K562 (cell line): Measurements from ENCODE around the gene SOX6. TPM values are rescaled to one million over a fixed set of nuclear protein-coding genes. Genes with fewer than 3 reads are reported as not detected.

ENCODE experiments used
- ATAC-seq: fragments of 200-7000 bp; cut with Tn5 transposase; 3 replicates; pipeline ENCODE4 v1.9.1; 2020; ENCODE audit warnings: moderate library complexity
- BruUV-seq: library from RNA; stranded (reverse); fragments of 400-500 nt; replicated peaks from 2 replicates; lab custom pipeline; 2021; lab: Mats Ljungman, UMichigan
- CTCF ChIA-PET: fragments of 300-600 bp; formaldehyde crosslinking; extraction: SDS; loops from one replicate; lab custom pipeline; 2021; ENCODE audit warnings: low intra/inter-chr PET ratio; lab: Yijun Ruan, JAX
- POLR2A ChIA-PET: fragments of 300-600, 350-650 bp; sonication (Branson Sonifier 250); formaldehyde crosslinking; extraction: SDS; loops from one replicate; lab custom pipeline; 2021; ENCODE audit warnings: antibody characterized with exemption, inconsistent platforms; lab: Yijun Ruan, JAX
- DNase-seq, 4 experiments: peaks; one replicate each; pipeline versions ENCODE4 v3.0.0 to v3.0.0-alpha.2; 2011 to 2018; ENCODE audit warnings: low spot score in 3 of 4, mixed read lengths in 3 of 4; ENCODE audit errors: extremely low read depth in 1 of 4
- FAIRE-seq: peaks from 2 replicates; lab custom pipeline; 2011; peaks lifted over from hg19 to GRCh38; lab: Jason Lieb, UNC
- H2AFZ ChIP-seq: 2 replicates; pipeline ENCODE4 v1.6.0; 2011; ENCODE audit warnings: low read depth, low read length, control low read depth, inconsistent platforms
- H3K27ac ChIP-seq: fragments of 200-600 bp; 3 replicates; pipeline ENCODE4 v1.8.0; 2011; ENCODE audit warnings: low read depth, mild to moderate bottlenecking, control low read depth, inconsistent platforms, low read length, moderate library complexity, mixed read lengths; ENCODE audit errors: extremely low read depth
- H3K27me3 ChIP-seq, 2 experiments: fragments of 300-600 bp in 1 of 2; 2 replicates in 1 of 2; 3 replicates in 1 of 2; pipeline versions ENCODE4 v1.6.0 to v1.8.0; 2011; ENCODE audit warnings: inconsistent platforms in 2 of 2, low read length in 2 of 2, mild to moderate bottlenecking in 1 of 2, mixed read lengths in 1 of 2, moderate library complexity in 1 of 2; ENCODE audit not compliant: control insufficient read depth in 2 of 2, insufficient read depth in 2 of 2
- H3K36me3 ChIP-seq: fragments of 300-600 bp; 3 replicates; pipeline ENCODE4 v1.8.0; 2011; ENCODE audit warnings: mild to moderate bottlenecking, low read length, inconsistent platforms; ENCODE audit not compliant: control insufficient read depth, insufficient read depth
- H3K4me1 ChIP-seq, 2 experiments: fragments of 200-600 bp in 1 of 2; replicated peaks in 1 of 2; 2 replicates in 1 of 2; 3 replicates in 1 of 2; pipeline versions ENCODE4 v1.5.1 to v1.8.0; 2011; ENCODE audit warnings: inconsistent platforms in 2 of 2, low read length in 2 of 2, mild to moderate bottlenecking in 1 of 2, mixed read lengths in 1 of 2, moderate library complexity in 1 of 2; ENCODE audit not compliant: control insufficient read depth in 2 of 2, insufficient read depth in 2 of 2
- H3K4me2 ChIP-seq: 2 replicates; pipeline ENCODE4 v1.6.1; 2011; ENCODE audit warnings: low read length, control low read depth, inconsistent platforms, mixed read lengths; ENCODE audit not compliant: insufficient read depth
- H3K4me3 ChIP-seq: fragments of 200-600 bp; sonication (generic), shearing (Covaris generic); 2 replicates; pipeline ENCODE4 v1.5.1; 2016; ENCODE audit warnings: control low read depth, inconsistent platforms
- H3K79me2 ChIP-seq: fragments of 200-600 bp; 3 replicates; pipeline ENCODE4 v1.8.0; 2011; ENCODE audit warnings: low read length, inconsistent platforms; ENCODE audit not compliant: control insufficient read depth, insufficient read depth
- H3K9ac ChIP-seq, 2 experiments: 2 replicates each; pipeline versions ENCODE4 v1.6.0 to v1.6.1; 2011; ENCODE audit warnings: low read depth in 2 of 2, low read length in 2 of 2, control low read depth in 1 of 2, inconsistent platforms in 1 of 2, mild to moderate bottlenecking in 1 of 2, mixed read lengths in 1 of 2; ENCODE audit not compliant: insufficient read depth in 1 of 2
- H3K9me1 ChIP-seq: one replicate; pipeline ENCODE4 v1.6.0; 2011; ENCODE audit warnings: inconsistent platforms, mild to moderate bottlenecking, low read length, moderate library complexity; ENCODE audit not compliant: control insufficient read depth, insufficient read depth
- H3K9me3 ChIP-seq: replicated peaks from 2 replicates; pipeline ENCODE4 v1.5.1; 2011; ENCODE audit warnings: low read depth, low read length, inconsistent platforms; ENCODE audit not compliant: control insufficient read depth, insufficient read depth
- H4K20me1 ChIP-seq: replicated peaks from 2 replicates; pipeline ENCODE4 v1.6.1; 2011; ENCODE audit warnings: low read length, inconsistent platforms, mixed read lengths; ENCODE audit not compliant: control insufficient read depth, insufficient read depth
- CBX8 ChIP-seq: fragments of 200-600 bp; sonication (generic); IDR thresholded peaks from 2 replicates; pipeline ENCODE4 v1.6.1; 2012; ENCODE audit warnings: borderline replicate concordance, mixed run types, low read depth, mild to moderate bottlenecking, moderate library complexity, mixed read lengths, low read length, control low read depth, inconsistent platforms; ENCODE audit not compliant: poor library complexity, severe bottlenecking; ENCODE audit errors: extremely low read depth
- CEBPB ChIP-seq: fragments of 450-650 bp; IDR thresholded peaks from 2 replicates; pipeline ENCODE4 v1.6.1; 2016; ENCODE audit warnings: missing genetic modification characterization, missing compliant biosample characterization
- CHD2 ChIP-seq: IDR thresholded peaks from 2 replicates; pipeline ENCODE4 v1.6.1; 2011; ENCODE audit warnings: low read depth, low read length
- DACH1 ChIP-seq: fragments of 450-650 bp; IDR thresholded peaks from 2 replicates; pipeline ENCODE4 v1.6.1; 2018; ENCODE audit not compliant: partially characterized antibody
- E2F6 ChIP-seq, 2 experiments: IDR thresholded peaks; 2 replicates each; pipeline ENCODE4 v1.6.1; 2011; ENCODE audit warnings: borderline replicate concordance in 1 of 2, control low read depth in 1 of 2, low read depth in 1 of 2, low read length in 1 of 2, mild to moderate bottlenecking in 1 of 2, mixed read lengths in 1 of 2, moderate library complexity in 1 of 2; ENCODE audit not compliant: insufficient read depth in 1 of 2, insufficient read length in 1 of 2, poor library complexity in 1 of 2, severe bottlenecking in 1 of 2; ENCODE audit errors: extremely low read depth in 1 of 2
- HIVEP1 ChIP-seq: fragments of 250-450 bp; sonication (Bioruptor Pico); IDR thresholded peaks from 2 replicates; pipeline ENCODE4 v1.4.0; 2020; ENCODE audit warnings: mild to moderate bottlenecking
- KDM1A ChIP-seq, 2 experiments: fragments of 450-650 bp; IDR thresholded peaks; 2 replicates each; pipeline ENCODE4 v1.6.1; 2016; ENCODE audit warnings: mild to moderate bottlenecking in 2 of 2
- OTX1 ChIP-seq: fragments of 450-650 bp; formaldehyde crosslinking; IDR thresholded peaks from 2 replicates; pipeline ENCODE4 v1.4.0; 2022; ENCODE audit warnings: mild to moderate bottlenecking
- RCOR1 ChIP-seq, 2 experiments: IDR thresholded peaks; 2 replicates each; pipeline ENCODE4 v1.6.1; 2012; ENCODE audit warnings: low read depth in 2 of 2, low read length in 2 of 2, borderline replicate concordance in 1 of 2, improper control_type of control experiment in 1 of 2
- STAT5A ChIP-seq: IDR thresholded peaks from 2 replicates; pipeline ENCODE4 v1.6.1; 2012; ENCODE audit warnings: low read length, inconsistent platforms, borderline replicate concordance
- ZNF274 ChIP-seq: IDR thresholded peaks from 2 replicates; pipeline ENCODE4 v1.6.1; 2011; ENCODE audit warnings: low read depth, mild to moderate bottlenecking, low read length, moderate library complexity, borderline replicate concordance
- ZNF347 ChIP-seq: fragments of 450-650 bp; formaldehyde crosslinking; IDR thresholded peaks from 2 replicates; pipeline ENCODE4 v1.4.0; 2020; ENCODE audit warnings: low read depth, mild to moderate bottlenecking, moderate library complexity
- ZNF398 ChIP-seq: fragments of 250-450 bp; sonication (Bioruptor Pico); IDR thresholded peaks from 2 replicates; pipeline ENCODE4 v1.8.0; 2021; ENCODE audit warnings: moderate library complexity, mild to moderate bottlenecking, inconsistent platforms
- ZNF707 ChIP-seq: fragments of 250-450 bp; sonication (Bioruptor Pico); conservative IDR thresholded peaks from 2 replicates; pipeline ENCODE4 v1.8.0; 2022; ENCODE audit warnings: inconsistent platforms, mild to moderate bottlenecking, moderate library complexity
- WGBS: fragments of 100-300 bp; shearing (Covaris generic); methylation state at CpG from one replicate; pipeline ENCODE4 v1.1.6; 2016; ENCODE audit warnings: low coverage, mixed read lengths; ENCODE audit not compliant: insufficient coverage; ENCODE audit errors: missing lambda C conversion rate; 5-methylcytosine and 5-hydroxymethylcytosine counted together
- in situ Hi-C: fragments of 300-500 bp; cut with MboI; formaldehyde crosslinking; loops from 4 replicates; pipeline ENCODE4 v1.15.0; 2018; ENCODE audit warnings: inconsistent platforms, mixed read lengths
- intact Hi-C: fragments of 100-400 bp; cut with micrococcal nuclease; formaldehyde crosslinking; loops from 2 replicates; pipeline ENCODE4 v1.14.2; 2022
- polyA plus RNA-seq, 8 experiments: library from polyadenylated mRNA; depleted of rRNA in 4 of 8; stranded (reverse) in 5 of 8; unstranded in 3 of 8; fragments of >200 nt; fragmentation: Nextera tagmentation in 2 of 8; fragmentation: Illumina TruSeq in 1 of 8; extraction: Ambion mirVana in 2 of 8; extraction: Trizol in 1 of 8; gene quantifications; 2 replicates each; pipeline versions ENCODE4 v1.2.1 to v1.2.3, GENCODE V29; 2011 to 2014; ENCODE audit warnings: inconsistent platforms in 1 of 8, missing spikeins in 1 of 8
- total RNA-seq, 7 experiments: library from RNA; depleted of rRNA in 6 of 7; stranded (reverse); fragments of >200 nt in 6 of 7; fragmentation: Illumina TruSeq in 2 of 7; extraction: Trizol in 2 of 7; gene quantifications; 2 replicates each; pipeline versions ENCODE4 v1.2.1 to v1.2.3, GENCODE V29; 2011 to 2021; ENCODE audit warnings: low replicate concordance in 1 of 7

SOX6 gene
- total and polyA plus RNA-seq, 9 of the 15 experiments (the other 6 are each of a cell fraction or from before 2014, with no cell fraction given) = 0.89 to 8.7 (median 5.7) TPM

GRCh38 chr11:16225623-16226022 lies 130.7 kb downstream of the SOX6 start (continued):
- TF ChIP-seq HIVEP1 (CRISPR knock-in tag) = no peak
- no peak for TF ChIP-seq OTX1 (CRISPR knock-in tag)
- no peak for TF ChIP-seq E2F6 (IDR thresholded peaks at IDR 0.05; ENCODE audit: borderline replicate concordance in 1 of 2, extremely low read depth in 1 of 2, insufficient read depth in 1 of 2, insufficient read length in 1 of 2, low read depth in 1 of 2, low read length in 1 of 2, poor library complexity in 1 of 2, severe bottlenecking in 1 of 2)

- Histone ChIP-seq H3K79me2 (no peaks in the 10 kb centered on the region), H3K4me2 (no peak overlapping the region), H3K9ac (no peak overlapping the region), H3K4me1 (no peaks in the 10 kb centered on the region), H3K9me3 (no peaks in the 10 kb centered on the region), H3K27me3 (no peaks in the 10 kb centered on the region), H3K36me3 (no peaks in the 10 kb centered on the region), H3K4me3 (no peak overlapping the region), H3K9me1 (no peaks in the 10 kb centered on the region), H3K27ac (no peak overlapping the region), H4K20me1 (no peaks in the 10 kb centered on the region), H2AFZ (no peak overlapping the region; the same call in 1 of the 2 replicates)
- intact Hi-C loops = no loop called here
- in situ Hi-C loops = no loop called here
- ChIA-PET CTCF (no interaction called here), POLR2A (no interaction called here)
- ATAC-seq (no peak), FAIRE-seq (no peak), DNase-seq (peak in 2 of 4 experiments; percentile 9 to 53)
- TF ChIP-seq KDM1A (IDR thresholded peaks at IDR 0.05) (peak; percentile 13 to 45; a peak in 2 of 4 replicates), ZNF707 (CRISPR knock-in tag) (no peak), ZNF347 (CRISPR knock-in tag) (no peak), RCOR1 (IDR thresholded peaks at IDR 0.05; ENCODE audit: borderline replicate concordance in 1 of 2, low read depth in 2 of 2, low read length in 2 of 2) (0 out of 4 replicates have a peak, but pooled peaks of 1 of the 2 experiments have one; percentile 4), CBX8 (no peak), ZNF274 (no peak), CEBPB (tag) (no peak), ZNF398 (CRISPR knock-in tag) (no peak), DACH1 (peak; percentile 31), STAT5A (peak; percentile 62), CHD2 (no peak)
- BruUV-seq = no TSS peak
- WGBS = 0% methylated on average over 1 of the region's 1 CpG
These were observed 132.8 kb downstream of the SOX6 start for GRCh38 chr11:16223558-16223957.
